SK-MEL-5 (cell line): ENCODE data around the gene METTL22. TPM values are rescaled to one million over a fixed set of nuclear protein-coding genes. Genes with fewer than 3 reads are reported as not detected.
A peak's percentile ranks its signal among the peaks of the same experiment; 100 is the strongest.

Experiments used
- DNase-seq: peaks from one replicate; pipeline ENCODE4 v3.0.0-alpha.2; 2016; ENCODE audit warnings: low read depth, low spot score
- in situ Hi-C: cut with HindIII; loops from 2 replicates; pipeline ENCODE4 v1.10.0; 2016; ENCODE audit warnings: low sequenced_read_pairs, high pct_unique_total_duplicates, low pct_unique_long_range_greater_than_20kb
- polyA plus RNA-seq, 2 experiments: library from polyadenylated mRNA; depleted of rRNA; stranded (reverse); fragments of >200 nt; gene quantifications; 2 replicates each; pipeline ENCODE4 v1.2.3, GENCODE V29; 2015
- total RNA-seq: library from RNA; depleted of rRNA; stranded (reverse); fragments of >200 nt; shearing (Covaris generic); gene quantifications from 2 replicates; pipeline ENCODE4 v1.2.3, GENCODE V29; 2014; rRNA removed

METTL22 gene, protein sequence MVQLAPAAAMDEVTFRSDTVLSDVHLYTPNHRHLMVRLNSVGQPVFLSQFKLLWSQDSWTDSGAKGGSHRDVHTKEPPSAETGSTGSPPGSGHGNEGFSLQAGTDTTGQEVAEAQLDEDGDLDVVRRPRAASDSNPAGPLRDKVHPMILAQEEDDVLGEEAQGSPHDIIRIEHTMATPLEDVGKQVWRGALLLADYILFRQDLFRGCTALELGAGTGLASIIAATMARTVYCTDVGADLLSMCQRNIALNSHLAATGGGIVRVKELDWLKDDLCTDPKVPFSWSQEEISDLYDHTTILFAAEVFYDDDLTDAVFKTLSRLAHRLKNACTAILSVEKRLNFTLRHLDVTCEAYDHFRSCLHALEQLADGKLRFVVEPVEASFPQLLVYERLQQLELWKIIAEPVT
- 10.4 and 10.8 TPM in 2 replicates for total RNA-seq
- 22.9 and 23.0 TPM in 2 replicates for polyA plus RNA-seq (2015; cell fraction: cytosol; rRNA removed)
- polyA plus RNA-seq (2015; cell fraction: nucleus; rRNA removed) = 67.8 and 71.2 TPM in 2 replicates

DNA sequence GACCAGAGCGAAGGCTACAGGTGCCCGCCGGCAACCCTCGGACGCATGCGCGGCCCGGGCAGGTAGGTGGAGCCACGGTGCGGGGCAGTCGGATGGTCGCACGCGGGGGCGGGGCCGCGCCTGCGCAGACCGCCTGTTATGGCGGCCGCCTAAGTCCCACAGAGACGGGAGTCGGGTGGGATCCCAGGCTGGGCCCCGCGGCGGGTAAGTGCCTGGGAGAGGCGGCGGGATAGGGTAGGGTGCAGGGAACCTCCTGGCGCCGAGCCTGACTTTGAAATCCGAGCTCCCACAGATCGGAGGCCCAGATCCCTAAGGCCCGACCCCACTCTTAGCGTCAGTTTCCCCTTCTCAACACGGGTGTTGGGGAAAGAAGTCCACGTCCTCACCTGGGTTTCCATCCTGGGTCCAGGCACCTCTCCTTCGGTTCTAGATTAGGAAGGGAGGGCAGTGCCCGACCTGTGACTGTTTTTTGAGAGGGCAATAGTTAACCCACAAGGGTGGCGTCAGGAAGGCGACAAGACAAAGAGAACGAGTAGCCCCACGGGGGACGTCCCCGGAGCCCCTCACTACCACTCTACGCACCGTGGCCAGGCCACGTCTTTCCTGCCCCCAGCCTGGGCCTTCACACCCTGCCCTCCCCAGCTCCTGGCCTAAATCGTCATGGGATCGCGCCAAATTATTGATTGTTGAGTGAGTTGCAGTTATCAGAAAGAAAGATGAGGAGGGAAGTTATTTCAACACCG lies at the start of gene METTL22:
Gene METTL22, plus strand, starts transcription at position 127 of the 743 bp plus-strand sequence. CDS start 3,968 bp downstream, outside the sequence.
- in situ Hi-C loops = no loop called here
- peak; percentile 79 for DNase-seq

DNA sequence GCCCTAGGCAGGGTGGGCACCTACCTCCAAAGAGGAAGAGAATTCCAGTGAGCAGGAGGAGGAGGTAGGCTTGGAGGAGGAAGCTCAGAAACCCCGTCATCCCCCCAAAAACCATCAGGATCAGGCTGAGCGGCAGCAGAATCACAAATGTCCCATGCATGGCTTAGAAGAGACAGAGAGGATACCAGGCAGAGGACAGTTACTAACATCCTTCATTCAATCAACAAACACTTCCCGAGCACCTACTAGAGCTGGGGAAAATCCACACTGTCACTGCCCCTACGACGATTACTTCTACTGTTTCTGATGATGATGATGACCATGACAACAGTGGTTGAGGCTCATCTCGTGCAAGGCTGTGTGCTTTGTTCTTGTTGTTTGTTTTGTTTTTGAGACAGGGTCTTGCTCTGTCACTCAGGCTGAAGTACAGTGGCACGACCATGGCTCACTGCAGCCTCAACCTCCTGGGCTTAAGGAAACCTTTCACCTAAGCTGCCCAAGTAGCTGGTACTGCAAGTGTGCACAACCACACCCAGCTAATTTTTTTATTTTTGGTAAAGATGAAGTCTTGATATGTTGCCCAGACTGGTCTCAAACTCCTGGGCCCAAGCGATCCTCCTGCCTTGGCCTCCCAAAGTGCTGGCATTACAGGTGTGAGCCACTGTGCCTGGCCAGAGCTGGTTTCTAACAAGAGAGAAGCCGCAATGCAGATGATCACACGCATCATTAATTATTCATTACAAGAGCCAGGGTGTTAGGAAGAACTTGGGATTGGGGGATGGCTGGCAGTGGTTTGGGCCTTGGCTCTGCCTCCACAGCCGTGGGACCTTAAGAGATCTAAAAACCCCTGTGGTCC lies 49.2 kb upstream of the METTL22 start:
- DNase-seq = no peak
- in situ Hi-C loops = no loop called here

DNA sequence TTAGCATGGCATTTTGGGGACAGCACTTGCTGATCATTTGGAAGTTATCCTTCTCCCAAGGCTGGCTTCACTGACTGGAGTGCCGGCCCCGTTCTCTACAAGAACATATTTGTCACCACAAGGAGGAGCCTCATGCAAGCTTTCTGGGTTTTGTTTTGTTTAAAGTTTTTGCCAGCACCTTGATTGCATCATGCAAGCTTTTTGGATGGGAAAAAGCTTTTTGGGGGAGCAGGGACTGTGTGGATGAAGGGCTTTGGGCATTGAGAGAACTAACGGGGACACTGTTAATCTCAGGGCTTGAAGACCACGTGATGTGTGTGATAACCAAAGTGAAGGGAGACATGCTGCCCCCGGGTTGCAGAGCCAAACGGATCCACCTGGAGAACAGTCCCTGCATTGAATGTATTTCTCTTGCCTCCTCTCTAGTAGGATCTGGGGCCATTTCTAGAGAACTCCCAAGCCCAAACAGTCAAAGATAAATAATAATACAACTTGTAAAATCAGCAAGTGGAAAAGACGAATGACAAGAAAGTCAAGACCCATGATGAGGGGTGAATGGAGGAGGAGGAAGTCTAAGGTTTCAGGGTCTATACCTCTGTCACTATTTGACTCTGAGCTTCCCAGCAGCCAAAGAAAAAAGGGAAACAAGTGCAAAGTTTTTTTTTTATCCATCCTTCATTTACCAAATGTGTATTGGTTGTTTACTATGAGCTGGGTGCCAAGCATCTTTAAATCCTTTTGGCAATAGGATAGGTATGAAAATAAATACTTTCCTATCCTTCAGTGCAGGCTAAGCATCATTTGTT lies 48.4 kb upstream of the METTL22 start:
- in situ Hi-C loops = no loop called here
- peak; percentile 46 for DNase-seq

DNA sequence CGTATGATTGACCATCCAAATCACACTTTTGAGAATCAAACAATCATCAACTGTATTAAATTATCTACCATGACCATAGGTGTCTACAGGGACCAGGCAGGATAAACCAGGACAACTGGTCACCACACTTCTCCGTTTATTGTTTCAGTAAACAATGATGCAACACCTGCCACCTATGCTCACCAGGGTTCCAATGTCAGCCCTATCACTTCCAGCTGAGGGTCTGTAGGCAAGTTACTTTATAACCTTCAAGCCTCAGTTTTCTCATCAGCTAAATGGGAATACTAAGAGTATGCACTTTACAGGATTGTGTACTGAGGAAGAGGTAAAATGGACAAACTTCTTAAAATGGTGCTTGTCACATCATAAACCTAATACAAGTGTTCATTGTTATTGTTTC lies 46.1 kb upstream of the METTL22 start:
- no peak for DNase-seq
- in situ Hi-C loops = no loop called here

DNA sequence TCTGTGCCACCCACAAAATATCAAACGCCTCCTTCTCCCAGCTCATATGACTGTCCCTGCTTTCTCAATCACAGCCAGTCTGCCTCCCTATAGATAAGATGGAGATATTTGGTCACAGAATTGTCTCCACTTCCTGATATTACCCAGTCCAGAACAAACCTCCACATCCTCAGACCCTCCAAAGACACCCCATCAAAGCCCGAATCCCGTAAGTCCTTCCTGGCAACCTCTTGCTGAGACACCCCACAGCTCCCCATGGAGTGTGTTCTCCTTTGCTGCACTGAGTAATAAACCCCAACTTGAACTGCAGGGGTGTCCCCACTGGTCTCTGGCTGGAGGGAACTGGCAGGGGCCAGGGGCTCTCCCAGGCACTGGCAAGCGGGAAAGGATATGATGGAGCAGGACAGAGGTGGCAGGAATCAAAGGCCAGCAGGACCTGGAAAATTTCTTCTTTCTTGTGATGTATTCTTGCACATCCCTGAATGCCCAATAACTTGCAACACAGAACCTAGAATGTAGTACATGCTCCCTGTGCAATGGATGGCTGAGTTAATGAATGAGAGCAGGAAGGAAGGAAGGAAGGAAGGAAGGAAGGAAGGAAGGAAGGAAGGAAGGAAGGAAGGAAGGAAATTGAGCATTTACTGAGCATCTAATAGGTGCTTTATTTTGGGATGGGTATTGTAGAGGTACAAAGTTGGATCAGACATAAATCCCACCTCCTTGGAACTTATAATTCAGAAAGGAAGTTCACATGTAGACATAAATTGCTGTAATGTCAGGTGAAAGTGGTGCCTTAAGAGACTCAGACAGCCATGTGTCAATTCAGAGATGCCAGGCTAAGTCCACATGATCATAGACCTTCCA lies 45.1 kb upstream of the METTL22 start:
- in situ Hi-C loops = no loop called here
- DNase-seq = no peak

DNA sequence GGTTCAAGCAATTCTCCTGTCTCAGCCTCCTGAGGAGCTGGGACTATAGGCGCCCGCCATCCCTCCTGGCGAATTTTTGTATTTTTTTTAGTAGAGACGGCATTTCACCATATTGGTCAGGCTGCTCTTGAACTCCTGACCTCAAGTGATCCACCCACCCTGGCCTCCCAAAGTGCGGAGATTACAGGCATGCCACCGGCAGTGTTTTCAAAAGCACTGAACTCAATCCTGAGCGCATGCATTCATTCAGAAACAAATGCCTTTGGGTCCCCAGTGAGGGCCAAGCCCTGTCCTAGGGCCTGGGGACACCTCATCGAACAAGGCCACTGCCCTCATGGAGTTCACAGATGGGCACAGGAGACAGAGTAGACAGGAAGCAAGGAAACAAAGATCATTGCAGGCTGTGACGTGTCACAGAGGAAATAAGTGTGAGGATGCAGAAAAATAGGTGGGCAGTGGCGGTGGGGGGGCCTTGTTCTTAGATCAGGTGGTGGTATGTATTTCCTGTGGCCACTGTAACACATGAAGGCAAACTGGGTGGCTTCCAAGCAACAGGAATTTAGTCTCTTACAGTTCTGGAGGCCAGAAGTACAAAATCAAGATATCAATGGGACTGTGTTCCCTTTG lies 43.7 kb upstream of the METTL22 start:
- DNase-seq = no peak
- in situ Hi-C loops = no loop called here

DNA sequence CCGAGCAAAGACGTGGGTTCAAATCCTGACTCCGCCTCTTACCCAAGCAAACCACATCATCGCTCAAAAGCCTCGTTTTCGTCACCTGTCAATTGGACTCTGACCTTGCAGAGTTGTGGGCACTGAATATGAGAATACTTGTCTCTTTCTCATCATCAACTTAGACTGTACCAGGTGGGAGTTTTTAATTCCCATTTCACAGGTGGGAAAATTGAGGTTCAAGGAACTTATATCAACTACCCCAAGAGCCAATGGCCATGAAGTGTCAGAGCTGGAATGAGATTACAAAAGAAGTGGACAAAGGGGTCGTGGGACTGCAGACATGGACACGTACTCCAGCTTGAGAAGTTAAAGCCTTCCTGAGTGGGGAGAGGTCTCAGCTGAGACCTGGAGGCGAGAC lies 41.9 kb upstream of the METTL22 start:
- in situ Hi-C loops = no loop called here
- no peak for DNase-seq

DNA sequence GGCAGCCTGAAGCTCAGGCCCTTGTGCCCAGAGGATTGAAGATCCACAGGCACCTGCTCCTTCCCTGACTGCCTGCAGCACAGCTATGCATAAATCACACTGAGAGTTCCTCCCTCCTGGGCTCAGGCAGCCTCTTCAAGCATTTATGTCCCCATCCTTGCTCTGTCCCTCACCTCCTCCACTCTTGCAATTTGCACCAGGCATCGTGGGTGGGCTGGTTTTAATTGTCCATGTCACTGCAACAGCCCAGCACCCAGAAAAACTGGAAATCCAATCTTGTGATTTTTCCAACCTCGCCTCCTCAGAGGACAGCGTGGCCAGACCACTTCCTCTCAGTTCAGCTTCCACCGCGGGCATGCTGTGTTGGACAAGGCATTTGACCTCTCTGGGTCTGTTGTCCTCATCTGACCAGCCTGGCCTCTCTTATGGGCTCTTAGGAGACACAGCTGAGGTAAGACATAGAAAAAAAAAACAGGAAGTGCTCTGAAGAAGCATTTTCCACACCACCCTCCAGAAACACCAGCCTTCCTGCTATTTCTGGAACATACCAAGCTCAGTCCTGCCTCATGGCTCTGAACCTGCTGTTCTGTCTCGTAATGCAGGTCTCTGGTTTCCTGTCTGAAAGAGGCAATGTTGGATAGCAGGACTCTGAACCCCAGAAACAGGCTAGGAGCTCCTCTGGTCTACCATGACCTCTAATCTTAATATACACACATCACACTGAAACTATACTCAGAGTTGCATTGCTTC lies 39.5 kb upstream of the METTL22 start:
- in situ Hi-C loops = no loop called here
- DNase-seq = no peak

DNA sequence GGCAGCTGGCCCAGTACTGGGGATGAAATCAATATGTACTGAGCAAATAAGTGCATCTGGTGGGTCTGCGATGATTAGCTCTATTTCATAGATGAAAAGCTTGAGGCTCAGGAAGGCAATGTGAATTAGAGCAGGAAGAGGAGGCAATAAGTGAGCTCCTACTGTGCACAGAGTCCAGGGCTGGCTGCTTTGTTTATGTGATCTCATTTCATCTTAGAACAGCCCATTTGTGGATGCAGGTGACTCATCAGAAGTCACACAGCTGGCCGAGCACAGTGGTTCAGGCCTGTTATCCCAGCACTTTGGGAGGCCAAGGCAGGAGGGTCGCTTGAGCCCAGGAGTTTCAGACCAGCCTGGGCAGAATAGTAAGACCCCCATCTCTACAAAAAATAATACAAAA lies 38.3 kb upstream of the METTL22 start:
- in situ Hi-C loops = no loop called here
- no peak for DNase-seq

DNA sequence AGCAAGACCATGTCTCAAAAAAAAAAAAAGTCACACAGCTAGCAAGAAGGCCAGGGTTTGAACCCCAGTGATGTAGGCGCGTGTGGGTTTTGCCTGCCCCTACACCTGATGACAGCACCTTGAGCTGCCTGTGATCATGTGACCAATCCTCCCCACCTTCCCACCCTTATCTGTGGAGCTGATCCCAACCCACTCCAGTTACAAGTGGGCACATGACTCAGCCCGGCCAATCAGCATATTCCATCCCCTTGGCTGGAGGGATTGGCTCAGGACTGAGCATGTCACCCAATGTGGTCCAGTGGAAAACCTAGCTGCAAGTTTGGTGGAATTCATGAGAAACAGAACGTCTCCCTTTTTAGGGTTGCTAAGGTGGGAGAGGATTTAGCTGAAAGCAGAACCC lies 37.8 kb upstream of the METTL22 start:
- in situ Hi-C loops = no loop called here
- DNase-seq = no peak

DNA sequence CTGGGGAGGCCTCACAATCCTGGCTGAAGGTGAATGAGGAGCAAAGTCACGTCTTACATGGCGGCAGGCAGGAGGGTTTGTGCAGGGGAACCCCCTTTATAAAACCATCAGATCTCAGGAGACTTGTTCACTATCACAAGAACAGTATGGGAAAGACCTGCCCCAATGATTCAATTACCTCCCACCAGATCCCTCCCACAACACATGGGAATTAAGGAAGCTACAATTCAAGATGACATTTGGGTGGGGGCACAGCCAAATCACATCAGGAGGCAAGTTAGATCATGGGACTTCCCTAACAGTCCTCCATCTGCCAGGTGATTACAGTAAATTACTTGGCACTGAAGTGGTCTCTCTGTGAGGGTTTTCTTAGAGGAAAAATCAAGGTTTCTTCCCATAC lies 36.5 kb upstream of the METTL22 start:
- no peak for DNase-seq
- in situ Hi-C loops = no loop called here

DNA sequence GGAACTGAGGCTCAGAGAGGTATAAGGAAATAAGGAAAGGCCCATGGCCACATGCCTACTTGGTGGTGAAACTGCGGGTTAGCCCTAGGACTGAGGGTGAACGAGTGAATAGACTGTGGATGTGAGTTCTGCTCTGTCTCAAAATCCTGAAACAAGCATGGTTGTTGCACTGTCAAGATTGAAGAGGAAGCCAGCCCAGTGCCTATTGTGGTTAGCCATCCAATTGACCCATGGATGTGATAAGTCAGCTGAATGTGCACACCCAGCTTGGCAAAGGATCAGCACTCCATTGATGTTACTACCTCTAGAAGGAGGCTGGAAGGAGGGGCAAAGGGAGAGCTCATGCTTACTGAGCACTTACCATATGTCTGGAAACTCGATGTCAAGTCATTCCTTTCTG lies 35.6 kb upstream of the METTL22 start:
- in situ Hi-C loops = no loop called here

DNA sequence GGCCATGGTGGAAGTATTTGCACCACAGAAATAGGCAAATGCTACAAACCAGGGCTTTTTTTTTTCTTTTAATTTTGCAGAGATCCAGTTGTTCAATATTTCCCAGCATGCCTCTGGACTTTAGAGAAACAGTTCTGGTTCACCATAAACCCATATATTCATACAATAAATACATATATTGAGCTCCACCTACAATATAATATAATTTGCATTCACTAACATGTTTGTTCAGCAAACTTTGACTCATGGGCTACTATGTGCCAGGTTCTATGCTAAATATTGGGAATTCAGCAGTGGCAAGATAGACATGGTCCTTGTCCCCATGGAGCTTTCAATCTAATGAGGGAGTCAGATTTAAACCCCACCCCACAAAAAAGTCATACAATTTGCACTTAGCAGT lies 34.4 kb upstream of the METTL22 start:
- in situ Hi-C loops = no loop called here
- no peak for DNase-seq

More for the DNA sequence above, 35.6 kb upstream of the METTL22 start:
- DNase-seq = no peak

DNA sequence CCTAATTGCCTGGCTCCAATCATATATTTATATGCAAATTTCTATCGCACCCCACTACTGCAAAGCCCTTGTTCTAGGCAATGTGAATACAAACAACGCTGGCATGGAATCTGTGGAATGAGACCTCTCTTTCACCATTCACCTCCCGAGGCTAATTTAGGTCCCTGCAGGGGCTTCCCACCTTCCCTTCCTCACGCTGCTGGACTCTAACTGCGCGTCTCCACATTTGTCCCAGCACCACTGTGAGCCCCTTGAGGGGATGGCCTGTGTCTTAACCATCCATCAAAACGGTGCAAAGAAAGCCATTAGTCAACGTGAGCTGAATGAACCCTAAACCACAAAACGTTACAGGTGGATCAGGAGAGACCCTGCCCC lies 32.8 kb upstream of the METTL22 start:
- in situ Hi-C loops = no loop called here
- no peak for DNase-seq
